Panc1 (cell line): ENCODE results near the gene IGSF23.

Experiments used
- POLR2AphosphoS5 ChIP-seq: IDR thresholded peaks from 2 replicates; pipeline ENCODE4 v1.6.1; 2012; ENCODE audit warnings: mild to moderate bottlenecking, low read depth, low read length, moderate library complexity
- SIN3A ChIP-seq: IDR thresholded peaks from 2 replicates; pipeline ENCODE4 v1.6.1; 2012; ENCODE audit warnings: low read depth, mild to moderate bottlenecking, low read length, moderate library complexity, borderline replicate concordance; ENCODE audit not compliant: insufficient read depth
- TCF7L2 ChIP-seq: IDR thresholded peaks from 2 replicates; pipeline ENCODE4 v1.6.1; 2011; ENCODE audit warnings: mild to moderate bottlenecking, low read depth, low read length, inconsistent platforms
- TF ChIP-seq, protein P1 (sequence below): fragments of 450-650 bp; IDR thresholded peaks from 2 replicates; pipeline ENCODE4 v1.5.1; 2017; ENCODE audit warnings: mild to moderate bottlenecking

DNA sequence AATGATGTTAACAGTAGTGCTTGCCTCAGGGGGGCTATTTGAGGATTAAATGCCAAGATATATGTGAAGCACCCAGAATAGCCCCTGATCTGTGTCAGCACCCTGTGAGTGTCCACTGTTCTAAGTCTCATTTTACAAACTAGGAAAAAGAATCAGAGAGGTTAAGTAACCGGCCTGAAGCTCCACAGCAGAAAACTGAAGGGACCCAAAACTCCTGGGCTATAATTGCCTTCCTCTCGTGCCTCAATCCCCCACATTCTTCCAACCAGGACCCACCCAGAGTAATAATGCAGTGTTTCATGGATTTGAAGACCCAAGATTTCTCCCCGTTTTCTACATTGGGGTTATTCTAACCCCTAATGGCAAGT lies 32.7 kb downstream of the IGSF23 start:
- TF ChIP-seq POLR2AphosphoS5 (no peak), TCF7L2 (no peak), SIN3A (no peak)
- TF ChIP-seq, protein P1, sequence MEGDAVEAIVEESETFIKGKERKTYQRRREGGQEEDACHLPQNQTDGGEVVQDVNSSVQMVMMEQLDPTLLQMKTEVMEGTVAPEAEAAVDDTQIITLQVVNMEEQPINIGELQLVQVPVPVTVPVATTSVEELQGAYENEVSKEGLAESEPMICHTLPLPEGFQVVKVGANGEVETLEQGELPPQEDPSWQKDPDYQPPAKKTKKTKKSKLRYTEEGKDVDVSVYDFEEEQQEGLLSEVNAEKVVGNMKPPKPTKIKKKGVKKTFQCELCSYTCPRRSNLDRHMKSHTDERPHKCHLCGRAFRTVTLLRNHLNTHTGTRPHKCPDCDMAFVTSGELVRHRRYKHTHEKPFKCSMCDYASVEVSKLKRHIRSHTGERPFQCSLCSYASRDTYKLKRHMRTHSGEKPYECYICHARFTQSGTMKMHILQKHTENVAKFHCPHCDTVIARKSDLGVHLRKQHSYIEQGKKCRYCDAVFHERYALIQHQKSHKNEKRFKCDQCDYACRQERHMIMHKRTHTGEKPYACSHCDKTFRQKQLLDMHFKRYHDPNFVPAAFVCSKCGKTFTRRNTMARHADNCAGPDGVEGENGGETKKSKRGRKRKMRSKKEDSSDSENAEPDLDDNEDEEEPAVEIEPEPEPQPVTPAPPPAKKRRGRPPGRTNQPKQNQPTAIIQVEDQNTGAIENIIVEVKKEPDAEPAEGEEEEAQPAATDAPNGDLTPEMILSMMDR = no peak
